Suprapubic skin (tissue), 4 donors: ENCODE results near the gene PIAS1. TPM values are rescaled to one million over a fixed set of nuclear protein-coding genes. Genes with fewer than 3 reads are reported as not detected.
"Not testable (repeated sequence)": the region's sequence is repeated elsewhere in the genome, so short reads cannot be mapped to it uniquely, and the experiment has no call there.

Source experiments
- DNase-seq, 2 donors: peaks; one replicate each; pipeline ENCODE4 v3.0.0-alpha.2; 2019; ENCODE audit warnings: low spot score in 2 of 2
- H3K27ac ChIP-seq: fragments of 200-600 bp; sonication (generic); one replicate; pipeline ENCODE4 v1.5.1; 2019
- H3K27me3 ChIP-seq: fragments of 200-600 bp; sonication (generic); one replicate; pipeline ENCODE4 v1.5.1; 2019
- H3K36me3 ChIP-seq: fragments of 200-600 bp; sonication (generic); one replicate; pipeline ENCODE4 v1.5.1; 2019
- H3K4me1 ChIP-seq: fragments of 200-600 bp; sonication (generic); one replicate; pipeline ENCODE4 v1.5.1; 2019
- H3K4me3 ChIP-seq: fragments of 200-600 bp; sonication (generic); one replicate; pipeline ENCODE4 v1.5.1; 2019; ENCODE audit warnings: mild to moderate bottlenecking
- H3K9me3 ChIP-seq: fragments of 200-600 bp; sonication (generic); one replicate; pipeline ENCODE4 v1.5.1; 2019
- CTCF ChIP-seq, 2 donors: fragments of 200-600 bp in 1 of 2; fragments of 450-650 bp in 1 of 2; sonication (generic) in 1 of 2; IDR thresholded peaks; one replicate each; pipeline ENCODE4 v1.5.1; 2016 to 2019; ENCODE audit warnings: antibody characterized with exemption in 2 of 2, mild to moderate bottlenecking in 1 of 2, moderate library complexity in 1 of 2
- EP300 ChIP-seq: sonication (generic); formaldehyde crosslinking; IDR thresholded peaks from one replicate; pipeline ENCODE4 v1.6.1; 2017; ENCODE audit warnings: antibody characterized with exemption
- POLR2A ChIP-seq, 2 donors: fragments of 450-650 bp; IDR thresholded peaks; one replicate each; pipeline ENCODE4 v1.6.1; 2017; ENCODE audit warnings: antibody characterized with exemption in 2 of 2, mild to moderate bottlenecking in 2 of 2, moderate library complexity in 2 of 2
- POLR2AphosphoS5 ChIP-seq, 3 donors: sonication (generic); formaldehyde crosslinking; IDR thresholded peaks; one replicate each; pipeline ENCODE4 v1.6.1; 2017; ENCODE audit warnings: antibody characterized with exemption in 3 of 3
- WGBS: methylation state at CpG from one replicate; pipeline ENCODE4 v1.1.5; 2018; 5-methylcytosine and 5-hydroxymethylcytosine counted together
- total RNA-seq, 4 donors: library from RNA; depleted of rRNA; stranded (reverse); fragments of >200 nt; gene quantifications; one replicate each; pipeline ENCODE4 v1.1.0, GENCODE V29; 2016

PIAS1 gene
- total RNA-seq, 4 donors from 2014 or later = 43.7 to 71.5 (median 52.5) TPM

GRCh38 chr15:68218331-68218730, 164.2 kb downstream of the PIAS1 start:
- TF ChIP-seq POLR2AphosphoS5 (IDR thresholded peaks at IDR 0.05) (no peak), EP300 (no peak), POLR2A (IDR thresholded peaks at IDR 0.05) (no peak), CTCF (IDR thresholded peaks at IDR 0.05) (no peak)
- H3K9me3 ChIP-seq = no peaks in the 10 kb centered on the region
- H3K27me3 ChIP-seq = no peaks in the 10 kb centered on the region
- DNase-seq = peak; percentile 22 to 28
- 98% methylated on average over 8 of the region's 8 CpGs for WGBS
- no peak overlapping the region for H3K4me3 ChIP-seq
- H3K36me3 ChIP-seq = peaks cover 15% of the 10 kb centered on the region
- no peak overlapping the region for H3K27ac ChIP-seq
- H3K4me1 ChIP-seq = no peaks in the 10 kb centered on the region

GRCh38 chr15:68218847-68219798, 165.0 kb downstream of the PIAS1 start:
- H3K4me1 ChIP-seq = no peaks in the 10 kb centered on the region
- TF ChIP-seq POLR2AphosphoS5 (IDR thresholded peaks at IDR 0.05) (no peak), CTCF (IDR thresholded peaks at IDR 0.05) (no peak), POLR2A (IDR thresholded peaks at IDR 0.05) (no peak), EP300 (no peak)
- H3K4me3 ChIP-seq = no peak overlapping the region
- H3K36me3 ChIP-seq = peaks cover 15% of the 10 kb centered on the region
- no peak overlapping the region for H3K27ac ChIP-seq
- peak; percentile 20 to 31 for DNase-seq
- no peaks in the 10 kb centered on the region for H3K9me3 ChIP-seq
- H3K27me3 ChIP-seq = no peaks in the 10 kb centered on the region
- 96% methylated on average over 9 of the region's 9 CpGs for WGBS

GRCh38 chr15:68220489-68220888, 166.4 kb downstream of the PIAS1 start:
- Histone ChIP-seq H3K36me3 (peaks cover 9% of the 10 kb centered on the region), H3K27ac (no peak overlapping the region), H3K9me3 (no peaks in the 10 kb centered on the region), H3K4me1 (no peaks in the 10 kb centered on the region), H3K4me3 (no peak overlapping the region), H3K27me3 (no peaks in the 10 kb centered on the region)
- 100% methylated on average over 2 of the region's 2 CpGs for WGBS
- TF ChIP-seq EP300 (no peak), POLR2AphosphoS5 (IDR thresholded peaks at IDR 0.05) (no peak), CTCF (IDR thresholded peaks at IDR 0.05) (no peak), POLR2A (IDR thresholded peaks at IDR 0.05) (no peak)
- DNase-seq = peak in 1 of 2 donors; percentile 11

GRCh38 chr15:68220967-68221366, 166.9 kb downstream of the PIAS1 start:
- peak in 1 of 2 donors; percentile 9 for DNase-seq

GRCh38 chr15:68221530-68222431, 167.7 kb downstream of the PIAS1 start:
- 96% methylated on average over 15 of the region's 55 CpGs for WGBS
- not testable (repeated sequence) for H3K4me1 ChIP-seq, H3K27ac ChIP-seq, H3K36me3 ChIP-seq, H3K9me3 ChIP-seq, H3K27me3 ChIP-seq, H3K4me3 ChIP-seq
- DNase-seq = peak; percentile 43 to 71

More at GRCh38 chr15:68220967-68221366, 166.9 kb downstream of the PIAS1 start:
- TF ChIP-seq EP300 (no peak), POLR2A (IDR thresholded peaks at IDR 0.05) (no peak), POLR2AphosphoS5 (IDR thresholded peaks at IDR 0.05) (no peak), CTCF (IDR thresholded peaks at IDR 0.05) (no peak)
- Histone ChIP-seq H3K27me3 (no peaks in the 10 kb centered on the region), H3K36me3 (peaks cover 9% of the 10 kb centered on the region), H3K4me1 (no peaks in the 10 kb centered on the region), H3K4me3 (no peak overlapping the region), H3K27ac (no peak overlapping the region), H3K9me3 (no peaks in the 10 kb centered on the region)
- WGBS = 99% methylated on average over 6 of the region's 6 CpGs

- over 99% methylated on average over 10 of the region's 18 CpGs for WGBS
- peak; percentile 31 to 40 for DNase-seq
- not testable (repeated sequence) for H3K27ac ChIP-seq, H3K27me3 ChIP-seq, H3K9me3 ChIP-seq, H3K36me3 ChIP-seq, H3K4me1 ChIP-seq, H3K4me3 ChIP-seq
These were observed 168.3 kb downstream of the PIAS1 start for GRCh38 chr15:68222432-68222743.
